Mesenchymal stem cell (in vitro differentiated cells and primary cell): ENCODE data around the gene RMC1. TPM values are rescaled to one million over a fixed set of nuclear protein-coding genes. Genes with fewer than 3 reads are reported as not detected.

Experiments used
- DNase-seq: peaks from one replicate; pipeline ENCODE4 v3.0.0-alpha.2; 2013
- H2AFZ ChIP-seq: one replicate; pipeline ENCODE4 v1.6.1; 2013; ENCODE audit warnings: low read depth, mild to moderate bottlenecking, control low read depth, inconsistent platforms, low read length, moderate library complexity
- H2AK5ac ChIP-seq: 2 replicates; pipeline ENCODE4 v1.6.1; 2013; ENCODE audit warnings: low read length, moderate library complexity, mild to moderate bottlenecking, inconsistent platforms; ENCODE audit not compliant: severe bottlenecking
- H2BK120ac ChIP-seq: one replicate; pipeline ENCODE4 v1.6.1; 2013; ENCODE audit warnings: low read depth, mild to moderate bottlenecking, inconsistent platforms, low read length, moderate library complexity
- H2BK12ac ChIP-seq, 2 experiments: one replicate each; pipeline ENCODE4 v1.6.1; 2013; ENCODE audit warnings: inconsistent platforms in 2 of 2, low read length in 2 of 2, mild to moderate bottlenecking in 2 of 2, moderate library complexity in 2 of 2, control low read depth in 1 of 2
- H2BK15ac ChIP-seq: one replicate; pipeline ENCODE4 v1.6.1; 2013; ENCODE audit warnings: mild to moderate bottlenecking, low read depth, inconsistent platforms; ENCODE audit not compliant: poor library complexity, severe bottlenecking
- H2BK5ac ChIP-seq: 2 replicates; pipeline ENCODE4 v1.6.1; 2013; ENCODE audit warnings: low read depth, mild to moderate bottlenecking, low read length, control low read depth, inconsistent platforms; ENCODE audit not compliant: poor library complexity, severe bottlenecking
- H3K14ac ChIP-seq, 2 experiments: one replicate each; pipeline ENCODE4 v1.6.1; 2013; ENCODE audit warnings: inconsistent platforms in 2 of 2, low read length in 2 of 2, control low read depth in 1 of 2, mild to moderate bottlenecking in 1 of 2, moderate library complexity in 1 of 2
- H3K18ac ChIP-seq, 2 experiments: one replicate each; pipeline ENCODE4 v1.6.1; 2013; ENCODE audit warnings: inconsistent platforms in 2 of 2, low read length in 2 of 2, control low read depth in 1 of 2, low read depth in 1 of 2, mild to moderate bottlenecking in 1 of 2
- H3K23ac ChIP-seq, 2 experiments: one replicate each; pipeline ENCODE4 v1.6.1; 2013; ENCODE audit warnings: inconsistent platforms in 2 of 2, low read length in 2 of 2, mild to moderate bottlenecking in 2 of 2, moderate library complexity in 2 of 2, control low read depth in 1 of 2
- H3K27ac ChIP-seq: 2 replicates; pipeline ENCODE4 v1.5.1; 2013; ENCODE audit warnings: mild to moderate bottlenecking, moderate library complexity, low read length, control low read depth, inconsistent platforms; ENCODE audit not compliant: poor library complexity, severe bottlenecking
- H3K27me3 ChIP-seq, 2 experiments: 2 replicates each; pipeline versions ENCODE4 v1.6.1 to v1.7.0; 2013; ENCODE audit warnings: low read length in 2 of 2, mild to moderate bottlenecking in 2 of 2, moderate library complexity in 2 of 2, control low read depth in 1 of 2, inconsistent platforms in 1 of 2; ENCODE audit not compliant: control insufficient read depth in 1 of 2, insufficient read depth in 1 of 2
- H3K36me3 ChIP-seq, 2 experiments: 2 replicates each; pipeline versions ENCODE4 v1.6.1 to v1.7.0; 2013; ENCODE audit warnings: low read length in 2 of 2, control low read depth in 1 of 2, inconsistent platforms in 1 of 2, low read depth in 1 of 2, mild to moderate bottlenecking in 1 of 2; ENCODE audit not compliant: insufficient read depth in 2 of 2, control insufficient read depth in 1 of 2
- H3K4ac ChIP-seq, 2 experiments: one replicate each; pipeline ENCODE4 v1.6.1; 2013; ENCODE audit warnings: inconsistent platforms in 2 of 2, low read length in 2 of 2, mild to moderate bottlenecking in 2 of 2, moderate library complexity in 2 of 2, control low read depth in 1 of 2, low read depth in 1 of 2
- H3K4me1 ChIP-seq: 2 replicates; pipeline ENCODE4 v1.6.1; 2013; ENCODE audit warnings: low read depth, low read length, control low read depth; ENCODE audit not compliant: control insufficient read depth, insufficient read depth
- H3K4me2 ChIP-seq: 2 replicates; pipeline ENCODE4 v1.6.1; 2013; ENCODE audit warnings: low read length, mild to moderate bottlenecking, inconsistent platforms; ENCODE audit not compliant: poor library complexity, severe bottlenecking
- H3K4me3 ChIP-seq, 2 experiments: 2 replicates each; pipeline versions ENCODE4 v1.5.1 to v1.7.0; 2013; ENCODE audit warnings: low read length in 2 of 2, mild to moderate bottlenecking in 2 of 2, control low read depth in 1 of 2, low read depth in 1 of 2; ENCODE audit not compliant: insufficient read depth in 1 of 2
- H3K79me1 ChIP-seq: replicated peaks from 2 replicates; pipeline ENCODE4 v1.6.1; 2013; ENCODE audit warnings: mild to moderate bottlenecking, control low read depth, low read length, inconsistent platforms; ENCODE audit not compliant: poor library complexity, severe bottlenecking
- H3K9ac ChIP-seq: 2 replicates; pipeline ENCODE4 v1.7.0; 2013; ENCODE audit warnings: mild to moderate bottlenecking, low read length, moderate library complexity
- H3K9me3 ChIP-seq: 2 replicates; pipeline ENCODE4 v1.7.0; 2013; ENCODE audit warnings: mild to moderate bottlenecking, low read length; ENCODE audit not compliant: control insufficient read depth
- H4K8ac ChIP-seq: one replicate; pipeline ENCODE4 v1.6.1; 2013; ENCODE audit warnings: inconsistent platforms, mild to moderate bottlenecking, low read length, moderate library complexity
- H4K91ac ChIP-seq: one replicate; pipeline ENCODE4 v1.6.1; 2013; ENCODE audit warnings: mild to moderate bottlenecking, low read length, inconsistent platforms
- WGBS: methylation state at CpG from one replicate; pipeline ENCODE4 v1.1.7; 2013; ENCODE audit warnings: mixed read lengths; 5-methylcytosine and 5-hydroxymethylcytosine counted together
- polyA plus RNA-seq, 2 experiments: library from polyadenylated mRNA; stranded (reverse); fragments of 200-250 nt; gene quantifications; one replicate each; pipeline ENCODE4 v1.2.3, GENCODE V29; 2013

Gene RMC1
- 24.8 TPM for polyA plus RNA-seq (2013, experiment 1 of 2)
- polyA plus RNA-seq (2013, experiment 2 of 2): 24.4 TPM

- peaks cover 25% of the 10 kb centered on the region for H3K79me1 ChIP-seq
- peak within 1 kb of the TSS; percentile 66 for H2BK120ac ChIP-seq
- H3K23ac ChIP-seq: peak within 1 kb of the TSS in 1 of 2 experiments; percentile 6
- peak within 1 kb of the TSS; percentile 93 for H3K9ac ChIP-seq
- H2BK5ac ChIP-seq: peak within 1 kb of the TSS; percentile 59
- H2AFZ ChIP-seq: peak within 1 kb of the TSS; percentile 98
- peak within 1 kb of the TSS; percentile 91 to 96 for H3K4me3 ChIP-seq
- H3K9me3 ChIP-seq: no peaks in the 10 kb centered on the region
- H4K8ac ChIP-seq: peak within 1 kb of the TSS; percentile 89
- H4K91ac ChIP-seq: peak within 1 kb of the TSS; percentile 48
- H2AK5ac ChIP-seq: no peak within 1 kb of the TSS
- DNase-seq: peak; percentile 93
- H3K4me2 ChIP-seq: peak within 1 kb of the TSS; percentile 90
- H3K4ac ChIP-seq: peak within 1 kb of the TSS; percentile 66 to 76
- H3K18ac ChIP-seq: peak within 1 kb of the TSS; percentile 64 to 95
- peak within 1 kb of the TSS; percentile 20 for H3K27ac ChIP-seq
- no peak within 1 kb of the TSS for H2BK15ac ChIP-seq
- no peaks in the 10 kb centered on the region for H3K27me3 ChIP-seq
- H3K36me3 ChIP-seq: peaks cover 4 to 28% of the 10 kb centered on the region in 2 experiments
- H3K14ac ChIP-seq: peak within 1 kb of the TSS in 1 of 2 experiments; percentile 96
- under 1% methylated on average over 78 of the region's 110 CpGs for WGBS
- H3K4me1 ChIP-seq: peaks cover 3% of the 10 kb centered on the region
- H2BK12ac ChIP-seq: peak within 1 kb of the TSS in 1 of 2 experiments; percentile 37
Measured at GRCh38 chr18:23503038-23503962, at the start of gene RMC1. RMC1 (plus strand) TSS chr18:23503511; CDS start chr18:23503619, 108 bp downstream.

- Histone ChIP-seq H3K4me2 (peak overlapping the region; percentile 86), H2AK5ac (no peak overlapping the region), H3K9me3 (no peaks in the 10 kb centered on the region), H3K14ac (peak overlapping the region in 1 of 2 experiments; percentile 99), H2BK15ac (no peak overlapping the region), H3K4me3 (peak overlapping the region; percentile 94 to 100), H2BK5ac (no peak overlapping the region), H3K23ac (peak overlapping the region in 1 of 2 experiments; percentile 90), H3K79me1 (no peaks in the 10 kb centered on the region), H3K4ac (peak overlapping the region; percentile 92 to 100), H3K27me3 (no peaks in the 10 kb centered on the region), H4K8ac (no peak overlapping the region), H3K4me1 (peaks cover 7% of the 10 kb centered on the region), H3K9ac (peak overlapping the region; percentile 100), H3K36me3 (peaks cover 10 to 16% of the 10 kb centered on the region in 2 experiments), H3K18ac (peak overlapping the region; percentile 0 to 99), H2BK120ac (no peak overlapping the region), H3K27ac (peak overlapping the region; percentile 84), H2BK12ac (no peak overlapping the region), H4K91ac (no peak overlapping the region), H2AFZ (no peak overlapping the region)
- 7% methylated on average over 11 of the region's 11 CpGs for WGBS
- peak; percentile 78 for DNase-seq
Measured at GRCh38 chr18:23453680-23454058, 49.6 kb upstream of the RMC1 start.

DNA sequence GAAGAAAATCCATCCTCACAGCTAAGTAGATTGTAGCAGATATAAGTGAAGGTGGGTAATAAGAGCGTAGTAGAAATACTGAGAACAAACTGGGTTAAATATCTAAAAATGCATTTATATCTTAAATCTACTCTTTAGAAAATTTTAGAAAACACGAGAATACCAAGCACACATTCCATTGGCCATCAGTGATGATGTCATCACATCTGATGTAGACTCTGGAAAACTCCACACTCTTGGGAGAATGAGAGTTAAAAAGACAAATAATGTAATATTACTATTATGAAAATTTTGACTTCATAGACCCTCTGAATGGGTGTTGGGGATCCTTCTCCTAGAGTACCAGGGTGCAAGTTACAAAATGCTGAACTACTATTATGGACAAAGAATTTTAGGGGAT is 46.5 kb upstream of the RMC1 start:
- Histone ChIP-seq H3K36me3 (peaks cover 10 to 16% of the 10 kb centered on the region in 2 experiments), H3K4me2 (no peak overlapping the region), H2AFZ (no peak overlapping the region), H3K79me1 (no peaks in the 10 kb centered on the region), H3K4me3 (no peak overlapping the region), H3K9me3 (no peaks in the 10 kb centered on the region), H3K14ac (no peak overlapping the region), H4K8ac (no peak overlapping the region), H2AK5ac (no peak overlapping the region), H3K18ac (no peak overlapping the region), H3K9ac (no peak overlapping the region), H2BK12ac (no peak overlapping the region), H2BK120ac (no peak overlapping the region), H2BK15ac (no peak overlapping the region), H3K27me3 (no peaks in the 10 kb centered on the region), H3K4me1 (peaks cover 9% of the 10 kb centered on the region), H2BK5ac (no peak overlapping the region), H3K4ac (no peak overlapping the region), H3K23ac (no peak overlapping the region), H3K27ac (no peak overlapping the region), H4K91ac (no peak overlapping the region)
- no peak for DNase-seq
- WGBS: no CpG with 5 or more reads among the region's 2 CpGs

DNA sequence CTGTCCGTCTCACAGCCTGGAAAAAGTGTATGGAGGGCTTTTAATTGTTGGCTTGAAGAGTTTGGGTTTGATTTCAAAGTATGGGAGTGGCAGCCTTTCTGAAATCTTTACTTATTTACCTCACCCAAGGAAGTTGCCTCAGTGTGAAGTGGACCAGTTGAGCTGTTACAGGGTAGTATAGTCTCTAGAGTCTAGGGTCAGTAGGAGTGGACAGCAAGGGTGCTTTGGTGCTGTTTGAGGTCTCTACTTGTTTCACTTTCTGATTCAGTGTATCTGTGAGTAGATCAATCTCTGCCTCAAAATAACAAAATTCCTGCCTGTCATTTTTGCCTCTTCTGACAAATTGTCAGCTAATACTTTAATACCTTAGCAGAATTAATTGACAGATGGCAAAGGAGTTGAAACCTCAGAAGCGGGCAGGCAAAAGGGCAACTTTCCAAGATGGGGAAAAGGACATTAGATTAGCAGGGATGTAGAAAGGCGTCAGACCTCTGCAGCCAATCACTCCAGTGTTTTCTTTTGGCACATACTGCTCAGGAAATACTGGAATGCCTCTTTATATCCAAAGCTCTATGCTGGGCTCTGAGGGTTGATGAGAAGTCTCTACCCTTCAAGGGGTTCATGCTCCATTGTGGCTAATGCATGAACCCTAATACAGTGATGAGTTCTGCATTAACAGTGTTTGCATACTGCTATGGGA is 44.3 kb upstream of the RMC1 start:
- Histone ChIP-seq H3K36me3 (peaks cover 18 to 35% of the 10 kb centered on the region in 2 experiments), H2AK5ac (no peak overlapping the region), H3K4me3 (no peak overlapping the region), H4K91ac (no peak overlapping the region), H2BK15ac (no peak overlapping the region), H3K23ac (no peak overlapping the region), H3K4me1 (peaks cover 10% of the 10 kb centered on the region), H3K27me3 (no peaks in the 10 kb centered on the region), H4K8ac (no peak overlapping the region), H2BK120ac (no peak overlapping the region), H2BK5ac (no peak overlapping the region), H2AFZ (no peak overlapping the region), H3K18ac (no peak overlapping the region), H3K79me1 (peaks cover 2% of the 10 kb centered on the region), H3K4me2 (no peak overlapping the region), H3K27ac (no peak overlapping the region), H3K9me3 (no peaks in the 10 kb centered on the region), H2BK12ac (no peak overlapping the region), H3K14ac (no peak overlapping the region), H3K9ac (no peak overlapping the region), H3K4ac (no peak overlapping the region)
- DNase-seq: peak; percentile 22
- WGBS: 93% methylated on average over 3 of the region's 3 CpGs
